GM18505 (cell line): ENCODE data around the gene SDK1.
"Not testable (repeated sequence)": the region's sequence is repeated elsewhere in the genome, so short reads cannot be mapped to it uniquely, and the experiment has no call there.

ENCODE experiments used
- ATAC-seq: cut with Tn5 transposase; IDR thresholded peaks from one replicate; pipeline ENCODE4 v1.9.1; 2021; ENCODE audit not compliant: unreplicated experiment
- POLR2A ChIP-seq: IDR thresholded peaks from 4 replicates; pipeline ENCODE4 v1.6.1; 2011; ENCODE audit warnings: borderline replicate concordance; ENCODE audit not compliant: insufficient read depth, insufficient read length; ENCODE audit errors: extremely low read depth

The SDK1 gene

GRCh38 chr7:3682028-3682710 lies 381.1 kb downstream of the SDK1 start:
- TF ChIP-seq POLR2A: no peak

DNA sequence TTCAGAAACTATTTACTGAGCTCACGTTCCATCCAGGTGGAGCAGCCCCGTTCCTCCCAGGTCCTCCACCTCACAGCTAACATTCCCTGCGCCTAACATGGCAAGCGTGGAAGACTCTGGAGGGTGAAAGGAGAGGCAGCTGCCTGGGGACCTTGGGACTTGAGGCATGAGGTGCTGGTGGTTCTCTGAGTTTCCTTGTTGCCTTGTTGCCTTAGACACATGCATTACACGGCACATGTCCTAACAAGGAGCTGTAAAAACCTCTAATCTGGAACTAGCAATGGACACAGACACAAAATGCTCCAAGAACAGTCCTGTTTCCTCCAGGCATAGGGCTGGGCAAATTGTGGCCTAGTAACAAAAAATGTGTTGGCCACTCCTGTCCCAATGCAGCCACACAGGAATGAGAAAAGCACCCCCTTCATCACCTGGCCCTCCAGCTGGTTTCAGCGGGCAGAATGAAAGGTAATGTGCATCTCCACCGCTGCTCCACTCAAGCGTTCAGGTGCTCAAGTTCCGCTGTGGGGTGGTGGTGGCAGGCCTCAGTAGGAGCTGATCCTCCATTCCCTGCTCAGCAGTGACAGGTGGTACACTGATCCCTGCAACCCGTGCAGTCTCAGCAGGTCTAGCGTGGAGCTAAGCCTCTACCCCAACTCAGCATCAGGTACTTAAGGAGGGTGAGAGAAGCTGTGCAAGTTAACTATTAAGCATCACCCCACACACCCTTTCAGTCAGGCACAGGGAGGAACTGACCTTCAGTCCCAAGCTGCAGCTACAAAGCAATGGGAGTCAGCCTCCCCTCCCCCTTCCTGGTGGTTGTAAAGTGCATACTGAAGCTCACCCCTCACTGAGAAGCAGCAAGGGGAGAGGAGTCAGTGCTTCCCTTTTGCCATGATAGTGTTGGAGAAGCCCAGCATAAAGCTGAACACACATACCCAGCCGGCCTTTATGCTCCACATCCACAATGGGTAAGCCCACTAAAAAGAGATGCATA lies 382.8 kb downstream of the SDK1 start:
- no peak for ATAC-seq

More at GRCh38 chr7:3682028-3682710, 381.1 kb downstream of the SDK1 start:
- ATAC-seq: no peak

DNA sequence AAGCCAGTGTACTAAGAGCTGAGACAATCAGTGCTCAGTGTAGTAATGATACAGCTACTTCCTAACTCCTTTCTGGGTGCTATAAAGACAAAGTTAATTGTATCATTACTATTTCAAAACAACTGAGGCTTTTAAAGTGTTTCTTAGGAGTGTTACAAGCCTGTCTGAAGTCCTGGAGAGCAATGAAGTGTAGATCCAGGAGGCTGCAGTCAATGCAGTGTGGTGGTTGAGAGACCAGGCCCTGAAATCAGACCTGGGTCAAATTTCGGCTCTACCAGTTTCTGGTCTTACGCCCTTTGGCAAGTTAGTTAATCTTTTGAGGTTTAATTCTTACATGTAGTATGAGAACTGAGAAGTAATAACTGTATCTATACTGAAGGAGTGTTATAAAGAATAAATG lies 387.0 kb downstream of the SDK1 start:
- no peak for ATAC-seq
- no peak for TF ChIP-seq POLR2A

More for the DNA sequence above, 382.8 kb downstream of the SDK1 start:
- TF ChIP-seq POLR2A: no peak

DNA sequence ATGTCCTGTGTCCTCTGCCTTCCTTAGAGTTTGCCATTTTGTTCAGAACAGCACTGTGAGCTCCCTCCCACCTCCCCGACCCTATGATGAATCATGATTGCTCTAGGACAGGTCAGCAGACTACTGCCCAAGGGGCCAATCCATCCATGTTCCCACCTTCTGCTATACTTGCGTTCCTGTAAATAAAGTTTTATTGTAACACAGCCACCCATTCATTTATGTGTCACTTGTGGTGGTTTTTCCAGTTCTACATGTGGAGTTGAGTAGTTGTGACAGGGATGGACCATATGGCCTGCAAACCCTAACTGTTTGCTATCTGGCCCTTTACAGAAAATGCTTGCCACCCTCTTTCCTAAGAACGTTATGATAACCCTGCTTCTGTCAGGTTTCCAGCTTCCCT lies 387.8 kb downstream of the SDK1 start:
- no peak for TF ChIP-seq POLR2A
- no peak for ATAC-seq

GRCh38 chr7:3691478-3692158 lies 390.6 kb downstream of the SDK1 start:
- ATAC-seq: no peak
- TF ChIP-seq POLR2A: no peak

- no peak for TF ChIP-seq POLR2A
- ATAC-seq: no peak
Observed at GRCh38 chr7:3695602-3696001, 394.6 kb downstream of the SDK1 start.

DNA sequence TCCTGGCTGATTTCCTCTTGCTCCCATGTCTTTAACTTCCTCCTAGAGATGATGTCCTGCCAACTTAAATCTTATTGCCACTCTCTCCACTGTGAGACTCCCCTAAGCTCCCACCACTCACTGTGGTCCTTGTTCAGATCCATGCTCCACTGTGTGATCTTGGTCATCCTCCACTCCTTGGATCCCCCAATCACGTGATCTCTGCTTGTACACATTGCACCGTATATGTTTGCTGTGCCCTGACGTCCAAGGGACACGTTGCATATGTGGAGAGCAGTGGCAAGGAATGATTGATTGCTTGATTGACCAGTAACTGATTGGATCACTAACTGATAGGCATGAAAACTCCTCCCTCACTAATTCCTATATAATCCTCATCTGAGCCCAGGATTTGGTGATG lies 395.1 kb downstream of the SDK1 start:
- TF ChIP-seq POLR2A: no peak
- ATAC-seq: no peak

GRCh38 chr7:3697472-3697871 lies 396.4 kb downstream of the SDK1 start:
- TF ChIP-seq POLR2A: no peak
- no peak for ATAC-seq

- no peak for ATAC-seq
- TF ChIP-seq POLR2A: no peak
Observed at GRCh38 chr7:3705258-3705657, 404.2 kb downstream of the SDK1 start.

DNA sequence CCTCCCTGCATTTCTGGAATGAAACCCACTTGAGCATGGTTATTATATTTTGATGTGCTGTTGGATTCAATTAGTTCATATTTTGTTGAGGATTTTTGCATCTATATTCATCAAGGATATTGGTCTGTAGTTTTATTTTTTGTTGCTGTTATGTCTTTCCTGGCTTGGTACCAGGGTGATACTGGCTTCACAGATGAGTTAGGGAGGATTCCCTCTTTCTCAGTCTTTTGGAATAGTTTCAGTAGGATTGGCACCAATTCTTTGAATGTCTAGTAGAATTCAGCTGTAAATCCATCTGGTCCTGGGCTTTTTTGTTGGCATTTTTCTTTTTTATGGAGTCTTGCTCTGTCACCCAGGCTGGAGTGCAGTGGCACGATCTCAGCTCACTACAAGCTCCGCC lies 405.0 kb downstream of the SDK1 start:
- not testable (repeated sequence) for ATAC-seq

- no peak for ATAC-seq
- no peak for TF ChIP-seq POLR2A
Observed at GRCh38 chr7:3710122-3710521, 409.1 kb downstream of the SDK1 start.

DNA sequence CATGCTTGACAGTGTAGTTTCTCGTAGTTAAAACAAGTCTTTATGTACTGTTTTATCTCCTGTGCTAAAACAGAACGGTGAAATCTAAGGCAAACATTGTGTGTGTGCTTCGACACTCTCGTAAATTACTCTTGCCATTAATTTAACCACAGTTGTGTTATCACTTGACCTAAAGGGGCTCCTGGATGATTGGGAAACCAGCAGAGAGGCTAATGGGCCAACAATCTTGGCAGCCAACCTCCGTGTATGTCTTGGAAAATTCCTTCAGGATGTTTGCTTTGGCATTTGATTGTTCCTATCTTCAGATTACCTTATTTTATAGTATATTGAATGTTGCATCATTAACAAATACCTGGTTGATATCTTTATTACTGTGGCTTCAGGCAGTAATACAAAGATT lies 409.5 kb downstream of the SDK1 start:
- ATAC-seq: no peak
- no peak for TF ChIP-seq POLR2A

DNA sequence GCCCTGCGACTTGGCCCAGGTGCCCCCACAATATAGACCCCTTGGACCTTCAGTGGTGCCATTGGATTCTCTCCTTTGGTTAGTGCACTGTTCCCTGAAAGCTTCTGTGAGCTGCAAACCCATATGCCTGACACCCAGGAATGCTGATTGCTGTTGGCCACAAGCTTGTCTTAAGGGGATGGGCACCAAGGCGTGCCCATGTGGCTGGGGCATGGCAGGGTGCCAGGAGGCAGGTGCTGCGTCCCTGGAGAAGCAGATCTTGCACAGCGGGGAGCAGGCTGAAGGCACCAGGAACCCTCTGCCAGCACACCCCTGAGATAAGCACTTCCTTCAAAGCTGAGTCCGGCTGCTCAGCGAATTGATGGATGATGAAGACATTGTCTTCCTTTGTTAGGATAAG lies 411.8 kb downstream of the SDK1 start:
- no peak for ATAC-seq
- TF ChIP-seq POLR2A: no peak
